ENCODE measurements around the gene SIGLEC15.

The SIGLEC15 gene

GRCh38 chr18:45859334-45859733 is 33.9 kb downstream of the SIGLEC15 start:
- Histone ChIP-seq H3K4me2 (ENCODE audit: low read length) (no peak overlapping the region), H2AFZ (ENCODE audit: low read depth, low read length) (no peak overlapping the region), H3K27me3 (ENCODE audit: low read depth, low read length) (no peaks in the 10 kb centered on the region), H3K27ac (ENCODE audit: low read length) (no peak overlapping the region), H3K36me3 (replicated peaks; ENCODE audit: low read depth, low read length) (peaks cover 69% of the 10 kb centered on the region), H3K9me3 (ENCODE audit: insufficient read depth, low read length) (no peaks in the 10 kb centered on the region), H3K4me1 (ENCODE audit: low read length) (no peaks in the 10 kb centered on the region), H3K9ac (ENCODE audit: low read length) (no peak overlapping the region), H3K4me3 (ENCODE audit: low read length) (no peak overlapping the region), H3K79me2 (ENCODE audit: low read length) (no peaks in the 10 kb centered on the region), H4K20me1 (ENCODE audit: insufficient read depth, low read length) (no peaks in the 10 kb centered on the region)
- no peak for TF ChIP-seq EZH2phosphoT487 (IDR thresholded peaks at IDR 0.05; ENCODE audit: low read depth)
- no peak for TF ChIP-seq CTCF (IDR thresholded peaks at IDR 0.05; ENCODE audit: low read depth, low read length)

GRCh38 chr18:45860492-45860891 is 35.0 kb downstream of the SIGLEC15 start:
- H3K79me2 ChIP-seq (ENCODE audit: low read length) = no peaks in the 10 kb centered on the region
- H3K27ac ChIP-seq (ENCODE audit: low read length) = no peak overlapping the region
- H2AFZ ChIP-seq (ENCODE audit: low read depth, low read length) = no peak overlapping the region
- H3K27me3 ChIP-seq (ENCODE audit: low read depth, low read length) = no peaks in the 10 kb centered on the region
- H3K4me2 ChIP-seq (ENCODE audit: low read length) = no peak overlapping the region
- no peaks in the 10 kb centered on the region for H4K20me1 ChIP-seq (ENCODE audit: insufficient read depth, low read length)
- no peaks in the 10 kb centered on the region for H3K4me1 ChIP-seq (ENCODE audit: low read length)
- TF ChIP-seq CTCF (IDR thresholded peaks at IDR 0.05; ENCODE audit: low read depth, low read length) (no peak), EZH2phosphoT487 (IDR thresholded peaks at IDR 0.05; ENCODE audit: low read depth) (no peak)
- H3K4me3 ChIP-seq (ENCODE audit: low read length) = no peak overlapping the region
- H3K9ac ChIP-seq (ENCODE audit: low read length) = no peak overlapping the region
- no peaks in the 10 kb centered on the region for H3K9me3 ChIP-seq (ENCODE audit: insufficient read depth, low read length)
- peaks cover 73% of the 10 kb centered on the region for H3K36me3 ChIP-seq (replicated peaks; ENCODE audit: low read depth, low read length)

GRCh38 chr18:45860971-45861370 is 35.5 kb downstream of the SIGLEC15 start:
- Histone ChIP-seq H3K4me3 (ENCODE audit: low read length) (no peak overlapping the region), H3K79me2 (ENCODE audit: low read length) (no peaks in the 10 kb centered on the region), H3K27ac (ENCODE audit: low read length) (no peak overlapping the region), H3K9me3 (ENCODE audit: insufficient read depth, low read length) (no peaks in the 10 kb centered on the region), H2AFZ (ENCODE audit: low read depth, low read length) (no peak overlapping the region), H3K27me3 (ENCODE audit: low read depth, low read length) (no peaks in the 10 kb centered on the region), H4K20me1 (ENCODE audit: insufficient read depth, low read length) (no peaks in the 10 kb centered on the region), H3K4me1 (ENCODE audit: low read length) (no peaks in the 10 kb centered on the region), H3K9ac (ENCODE audit: low read length) (no peak overlapping the region), H3K36me3 (replicated peaks; ENCODE audit: low read depth, low read length) (peaks cover 72% of the 10 kb centered on the region), H3K4me2 (ENCODE audit: low read length) (no peak overlapping the region)
- TF ChIP-seq CTCF (IDR thresholded peaks at IDR 0.05; ENCODE audit: low read depth, low read length) = no peak
- TF ChIP-seq EZH2phosphoT487 (IDR thresholded peaks at IDR 0.05; ENCODE audit: low read depth) = no peak

- H3K36me3 ChIP-seq (replicated peaks; ENCODE audit: low read depth, low read length) = peaks cover 72% of the 10 kb centered on the region
- H2AFZ ChIP-seq (ENCODE audit: low read depth, low read length) = no peak overlapping the region
- no peak overlapping the region for H3K4me2 ChIP-seq (ENCODE audit: low read length)
- no peaks in the 10 kb centered on the region for H3K9me3 ChIP-seq (ENCODE audit: insufficient read depth, low read length)
- TF ChIP-seq EZH2phosphoT487 (IDR thresholded peaks at IDR 0.05; ENCODE audit: low read depth) (no peak), CTCF (IDR thresholded peaks at IDR 0.05; ENCODE audit: low read depth, low read length) (no peak)
- no peak overlapping the region for H3K4me3 ChIP-seq (ENCODE audit: low read length)
- H4K20me1 ChIP-seq (ENCODE audit: insufficient read depth, low read length) = no peaks in the 10 kb centered on the region
- no peak overlapping the region for H3K27ac ChIP-seq (ENCODE audit: low read length)
- no peaks in the 10 kb centered on the region for H3K27me3 ChIP-seq (ENCODE audit: low read depth, low read length)
- no peaks in the 10 kb centered on the region for H3K79me2 ChIP-seq (ENCODE audit: low read length)
- no peaks in the 10 kb centered on the region for H3K4me1 ChIP-seq (ENCODE audit: low read length)
- no peak overlapping the region for H3K9ac ChIP-seq (ENCODE audit: low read length)
Observed at GRCh38 chr18:45861926-45862325, 36.5 kb downstream of the SIGLEC15 start.
